Measurements from ENCODE around the gene LHFPL3.

Gene LHFPL3

DNA sequence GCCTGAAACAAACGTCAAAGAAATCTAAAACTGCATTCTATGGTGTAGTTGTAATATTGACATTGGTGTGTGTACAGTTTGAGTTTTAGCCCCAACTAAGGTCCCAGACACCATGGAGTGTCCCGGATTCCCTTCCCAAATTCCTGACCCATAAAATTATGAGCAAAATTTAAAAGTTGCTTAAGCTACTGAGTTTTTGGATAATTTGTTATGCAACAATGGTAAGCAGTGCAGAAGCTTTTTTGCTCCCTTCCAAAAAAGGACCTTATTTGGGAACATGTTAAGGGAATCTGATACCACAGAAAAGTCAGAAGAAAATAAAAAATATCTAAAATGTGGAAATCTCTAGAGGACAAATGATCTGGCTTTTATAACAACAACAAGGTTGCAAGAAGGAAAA lies 622.4 kb downstream of the LHFPL3 start:
- TF ChIP-seq, protein P1, sequence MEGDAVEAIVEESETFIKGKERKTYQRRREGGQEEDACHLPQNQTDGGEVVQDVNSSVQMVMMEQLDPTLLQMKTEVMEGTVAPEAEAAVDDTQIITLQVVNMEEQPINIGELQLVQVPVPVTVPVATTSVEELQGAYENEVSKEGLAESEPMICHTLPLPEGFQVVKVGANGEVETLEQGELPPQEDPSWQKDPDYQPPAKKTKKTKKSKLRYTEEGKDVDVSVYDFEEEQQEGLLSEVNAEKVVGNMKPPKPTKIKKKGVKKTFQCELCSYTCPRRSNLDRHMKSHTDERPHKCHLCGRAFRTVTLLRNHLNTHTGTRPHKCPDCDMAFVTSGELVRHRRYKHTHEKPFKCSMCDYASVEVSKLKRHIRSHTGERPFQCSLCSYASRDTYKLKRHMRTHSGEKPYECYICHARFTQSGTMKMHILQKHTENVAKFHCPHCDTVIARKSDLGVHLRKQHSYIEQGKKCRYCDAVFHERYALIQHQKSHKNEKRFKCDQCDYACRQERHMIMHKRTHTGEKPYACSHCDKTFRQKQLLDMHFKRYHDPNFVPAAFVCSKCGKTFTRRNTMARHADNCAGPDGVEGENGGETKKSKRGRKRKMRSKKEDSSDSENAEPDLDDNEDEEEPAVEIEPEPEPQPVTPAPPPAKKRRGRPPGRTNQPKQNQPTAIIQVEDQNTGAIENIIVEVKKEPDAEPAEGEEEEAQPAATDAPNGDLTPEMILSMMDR (IDR thresholded peaks at IDR 0.05; ENCODE audit: low read depth, low read length, missing control alignments), result no peak
- no peak overlapping the region for H3K4me3 ChIP-seq (ENCODE audit: low read depth, low read length)
- no peak for DNase-seq (ENCODE audit: low read depth)

DNA sequence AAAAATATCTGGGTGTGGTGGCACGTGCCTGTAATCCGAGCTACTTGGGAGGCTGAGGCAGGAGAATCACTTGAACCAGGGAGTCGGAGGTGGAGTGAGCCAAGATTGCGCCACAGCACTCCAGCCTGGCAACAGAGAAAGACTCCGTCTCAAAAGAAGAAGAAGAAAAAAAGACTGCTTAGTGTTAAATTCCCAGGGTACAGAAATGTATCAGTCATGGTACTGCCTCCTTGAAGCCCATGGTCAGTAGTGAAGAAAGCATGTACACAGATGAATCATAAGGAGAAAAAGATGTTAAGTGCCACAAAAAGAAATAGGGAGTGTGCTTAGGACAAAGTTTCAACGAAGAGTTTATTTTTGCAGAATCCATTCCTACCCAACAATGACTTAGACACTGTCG lies 623.1 kb downstream of the LHFPL3 start:
- TF ChIP-seq, protein P1 (IDR thresholded peaks at IDR 0.05; ENCODE audit: low read depth, low read length, missing control alignments), result no peak
- H3K4me3 ChIP-seq (ENCODE audit: low read depth, low read length), result no peak overlapping the region
- DNase-seq (ENCODE audit: low read depth), result no peak

DNA sequence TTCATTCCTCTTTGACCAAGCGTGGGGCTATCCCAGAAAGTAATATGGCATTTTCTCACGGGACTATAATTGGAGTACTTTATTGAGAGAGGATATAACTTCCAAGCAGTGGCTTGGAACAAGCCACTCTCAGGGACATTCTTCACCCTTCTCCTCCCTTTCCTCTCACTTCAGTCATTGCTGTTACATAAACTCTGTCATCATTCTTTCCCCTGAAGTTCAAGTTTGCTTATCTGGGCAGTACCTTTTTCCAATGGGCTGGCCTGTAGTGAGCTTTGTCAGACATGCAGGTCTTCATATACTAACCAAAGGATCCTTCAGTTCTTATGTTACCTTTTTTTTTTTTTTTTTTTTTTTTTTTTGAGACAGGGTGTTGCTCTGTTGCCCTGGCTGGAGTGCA lies 626.9 kb downstream of the LHFPL3 start:
- TF ChIP-seq, protein P1 (IDR thresholded peaks at IDR 0.05; ENCODE audit: low read depth, low read length, missing control alignments), result no peak
- H3K4me3 ChIP-seq (ENCODE audit: low read depth, low read length), result no peak overlapping the region
- DNase-seq (ENCODE audit: low read depth), result no peak

Data from GM12864 (cell line).